ENCODE data around the gene DPYD. TPM values are rescaled to one million over a fixed set of nuclear protein-coding genes. Genes with fewer than 3 reads are reported as not detected.

Gene DPYD
- total and polyA plus RNA-seq, 7 donors = 2.5 to 7.3 (median 5.1) TPM

DNA sequence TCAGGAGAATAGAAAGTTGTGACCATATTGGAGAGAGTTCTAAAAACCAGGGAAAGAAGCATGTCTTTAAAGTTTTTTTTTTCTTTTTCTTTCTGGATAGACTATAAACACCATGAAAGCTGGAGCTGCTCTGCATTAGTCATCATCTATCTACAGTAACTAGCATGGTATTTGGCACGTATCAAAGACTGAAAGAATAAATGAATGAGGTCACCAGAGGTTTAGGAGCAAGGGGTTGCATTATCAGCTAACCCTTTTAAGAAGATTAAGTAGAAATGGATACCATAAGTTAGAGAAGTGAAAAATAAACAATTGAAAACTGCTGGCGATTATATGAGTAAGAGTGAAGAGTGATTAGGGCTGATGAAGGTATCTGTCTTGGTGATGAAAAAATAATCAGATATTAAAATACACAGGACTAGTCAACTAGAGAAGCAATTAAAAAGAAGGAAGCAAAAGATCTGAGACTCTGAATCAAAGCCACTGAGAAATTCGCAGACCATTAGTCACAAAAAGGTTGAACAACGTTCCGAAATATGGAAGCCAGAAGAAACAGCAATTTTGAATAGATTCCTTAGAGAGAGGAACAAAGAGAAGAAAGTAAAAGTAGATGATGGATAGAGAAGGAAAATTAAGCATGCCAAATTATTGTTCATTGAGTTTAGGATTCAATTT, 536.4 kb downstream of the DPYD start:
- Histone ChIP-seq H3K27ac (no peak overlapping the region), H3K36me3 (ENCODE audit: insufficient read depth in 1 of 2, low read depth in 1 of 2) (no peaks in the 10 kb centered on the region), H3K9me3 (no peaks in the 10 kb centered on the region), H3K27me3 (ENCODE audit: insufficient read depth in 3 of 3, low read length in 2 of 3) (no peaks in the 10 kb centered on the region), H3K4me1 (no peaks in the 10 kb centered on the region), H3K4me3 (no peak overlapping the region)
- DNase-seq (no peak), ATAC-seq (peak in 3 of 4 donors; percentile 56 to 72 (median 70))
- TF ChIP-seq CTCF (IDR thresholded peaks at IDR 0.05) = no peak
- intact Hi-C loops (cut with DNase I) = no loop called here
- 64 to 75% (median 67%) methylated on average over 5 of the region's 5 CpGs for WGBS, 3 donors

DNA sequence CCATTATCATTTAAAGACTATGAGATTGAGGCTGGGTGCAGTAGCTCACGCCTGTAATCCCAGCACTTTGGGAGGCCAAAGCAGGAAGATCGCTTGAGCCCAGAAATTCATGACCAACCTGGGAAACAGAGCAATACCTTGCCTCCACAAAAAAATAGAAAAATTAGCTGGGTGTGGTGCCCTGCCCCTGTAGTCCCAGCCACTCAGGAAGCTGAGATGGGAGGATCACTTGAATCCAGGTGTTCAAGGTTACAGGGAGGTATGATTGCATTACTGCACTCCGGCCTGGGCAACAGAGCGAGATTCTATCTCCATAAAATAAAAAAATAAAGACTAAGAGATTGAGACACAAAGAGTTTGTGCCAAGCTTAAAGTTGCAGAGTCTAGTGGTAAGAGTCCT, 537.0 kb downstream of the DPYD start:
- Histone ChIP-seq H3K4me3 (no peak overlapping the region), H3K36me3 (ENCODE audit: insufficient read depth in 1 of 2, low read depth in 1 of 2) (no peaks in the 10 kb centered on the region), H3K27ac (no peak overlapping the region), H3K27me3 (ENCODE audit: insufficient read depth in 3 of 3, low read length in 2 of 3) (no peaks in the 10 kb centered on the region), H3K9me3 (no peaks in the 10 kb centered on the region), H3K4me1 (no peaks in the 10 kb centered on the region)
- no peak for ATAC-seq
- no peak for DNase-seq
- whole genome bisulfite sequencing, 3 donors = 86 to 89% (median 88%) methylated on average over 4 of the region's 4 CpGs
- no peak for TF ChIP-seq CTCF (IDR thresholded peaks at IDR 0.05)
- intact Hi-C loops (cut with DNase I) = no loop called here

DNA sequence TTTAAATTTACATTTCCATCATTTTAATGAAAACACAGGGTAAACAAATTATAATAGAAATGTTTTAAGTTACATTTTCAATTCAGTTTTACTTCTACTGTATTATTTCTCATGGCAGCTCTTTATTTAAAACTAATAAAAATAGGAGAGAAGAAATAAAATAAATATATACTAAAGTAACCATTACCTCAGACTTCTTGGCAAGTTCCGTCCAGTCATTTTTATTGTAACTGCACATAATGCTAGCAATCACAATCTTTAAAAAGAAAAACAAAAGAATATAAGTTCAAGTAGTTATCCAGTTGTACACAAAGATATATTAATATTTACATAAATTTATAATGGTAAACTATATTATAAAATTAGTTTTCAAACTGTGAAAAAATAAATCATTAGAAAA, 538.6 kb downstream of the DPYD start:
- no peak overlapping the region for H3K27ac ChIP-seq
- H3K4me1 ChIP-seq = no peaks in the 10 kb centered on the region
- H3K9me3 ChIP-seq = no peaks in the 10 kb centered on the region
- TF ChIP-seq CTCF (IDR thresholded peaks at IDR 0.05) = no peak
- DNase-seq (no peak), ATAC-seq (no peak)
- no peak overlapping the region for H3K4me3 ChIP-seq
- WGBS, 3 donors = 98 to 100% (median 98%) methylated on average over 1 of the region's 1 CpG
- intact Hi-C loops (cut with DNase I) = no loop called here
- H3K36me3 ChIP-seq (ENCODE audit: insufficient read depth in 1 of 2, low read depth in 1 of 2) = no peaks in the 10 kb centered on the region
- no peaks in the 10 kb centered on the region for H3K27me3 ChIP-seq (ENCODE audit: insufficient read depth in 3 of 3, low read length in 2 of 3)

DNA sequence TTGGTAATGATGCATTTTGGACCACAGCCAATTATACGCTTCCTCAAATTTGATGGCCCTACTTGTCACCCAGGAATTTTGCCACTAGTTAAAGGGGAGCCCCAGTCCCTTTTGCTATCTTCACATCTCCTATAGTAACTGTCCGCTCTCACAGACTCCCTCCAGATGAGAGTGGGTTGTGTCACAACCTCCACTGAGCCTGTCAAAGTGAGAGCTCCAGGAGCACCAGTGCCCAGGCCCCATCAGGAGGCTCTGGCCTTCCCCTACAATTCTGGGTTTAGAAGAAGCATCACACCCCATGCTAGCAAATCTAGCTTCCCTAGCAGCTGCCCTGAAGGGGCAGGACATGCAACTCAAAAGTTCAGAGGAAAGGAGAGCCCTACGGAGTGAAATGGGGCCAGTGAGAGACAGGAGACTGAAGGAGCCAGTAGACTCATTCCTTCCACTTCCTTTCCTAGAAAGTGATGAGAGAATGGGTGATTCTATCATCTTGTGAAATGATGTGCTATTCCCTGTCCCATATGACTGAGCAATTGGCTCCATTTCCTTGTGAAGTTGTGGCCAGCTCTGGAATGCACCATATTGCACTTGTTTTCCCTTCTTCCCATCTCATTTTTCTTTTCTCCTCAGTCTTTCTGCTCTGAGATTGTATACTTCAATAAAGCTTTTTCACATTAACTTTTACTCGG, 541.3 kb downstream of the DPYD start:
- no peak overlapping the region for H3K27ac ChIP-seq
- ATAC-seq = no peak
- no peaks in the 10 kb centered on the region for H3K27me3 ChIP-seq (ENCODE audit: insufficient read depth in 3 of 3, low read length in 2 of 3)
- no peaks in the 10 kb centered on the region for H3K9me3 ChIP-seq
- H3K4me1 ChIP-seq = no peaks in the 10 kb centered on the region
- no peak for TF ChIP-seq CTCF (IDR thresholded peaks at IDR 0.05)
- intact Hi-C loops (cut with DNase I) = no loop called here
- 77 to 89% (median 81%) methylated on average over 4 of the region's 4 CpGs for WGBS, 3 donors
- H3K36me3 ChIP-seq (ENCODE audit: insufficient read depth in 1 of 2, low read depth in 1 of 2) = no peaks in the 10 kb centered on the region
- DNase-seq = no peak
- H3K4me3 ChIP-seq = no peak overlapping the region

Data from psoas muscle (tissue), 8 donors.